ENCODE measurements around the gene TMED3.

DNA sequence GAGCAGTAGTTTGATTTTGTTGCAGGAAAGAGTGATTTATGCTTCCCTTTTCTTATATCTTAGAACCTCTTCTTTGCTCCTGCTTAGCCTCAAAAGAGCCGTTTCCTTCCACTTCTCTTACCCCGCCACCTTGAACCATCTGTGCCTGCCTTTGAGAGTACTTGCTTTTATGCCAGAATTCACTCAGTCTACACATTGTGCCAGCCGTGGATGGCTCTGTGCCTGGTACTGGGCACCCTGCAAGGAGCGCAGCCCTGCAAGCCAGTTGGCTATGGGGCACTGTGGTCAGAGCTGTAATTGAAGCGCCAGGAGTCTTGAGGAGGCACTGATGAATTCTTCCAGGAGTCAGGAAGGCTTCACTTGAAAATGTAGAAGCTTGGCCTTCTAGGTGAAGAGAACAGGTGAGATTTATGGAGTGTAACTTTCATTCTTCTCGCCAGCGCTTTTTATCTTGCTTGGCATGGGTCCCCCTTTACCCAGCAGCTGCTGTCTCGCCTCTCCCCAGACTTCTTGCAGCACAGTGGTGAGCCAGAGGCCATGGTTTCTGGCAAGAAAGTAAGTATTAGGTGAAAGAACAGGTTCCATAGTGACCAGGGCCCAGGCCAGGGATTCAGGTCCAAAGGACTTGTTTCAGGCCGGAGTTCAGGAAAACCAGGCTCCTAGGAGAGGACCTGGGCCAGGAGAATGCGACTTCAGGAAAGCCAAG, 4.9 kb downstream of the TMED3 start:
- no peak for TF ChIP-seq EZH2 (IDR thresholded peaks at IDR 0.05; ENCODE audit: borderline replicate concordance, low read length)
- TF ChIP-seq CTCF (conservative IDR thresholded peaks at IDR 0.05 in 1 of 2, IDR thresholded peaks at IDR 0.05 in 1 of 2; ENCODE audit: extremely low read depth in 1 of 2, insufficient read depth in 1 of 2, low read depth in 1 of 2, low read length in 2 of 2): no peak

Measured in mammary epithelial cell (primary cell).